Astrocyte (in vitro differentiated cells and primary cell): ENCODE measurements around the gene ZFYVE21. TPM values are rescaled to one million over a fixed set of nuclear protein-coding genes. Genes with fewer than 3 reads are reported as not detected.

Source experiments
- DNase-seq: peaks from one replicate; pipeline ENCODE4 v3.0.0-alpha.2; 2010; ENCODE audit warnings: low read depth
- FAIRE-seq: peaks from 2 replicates; lab custom pipeline; 2011; peaks lifted over from hg19 to GRCh38; lab: Jason Lieb, UNC
- H2AFZ ChIP-seq: 2 replicates; pipeline ENCODE4 v1.6.0; 2012; ENCODE audit warnings: low read depth, low read length, inconsistent platforms
- H3K27ac ChIP-seq: 2 replicates; pipeline ENCODE4 v1.5.1; 2011; ENCODE audit warnings: low read depth, low read length, inconsistent platforms
- H3K27me3 ChIP-seq: 2 replicates; pipeline ENCODE4 v1.6.0; 2011; ENCODE audit warnings: low read length, inconsistent platforms; ENCODE audit not compliant: insufficient read depth
- H3K36me3 ChIP-seq: 2 replicates; pipeline ENCODE4 v1.5.1; 2011; ENCODE audit warnings: low read length, inconsistent platforms; ENCODE audit not compliant: insufficient read depth
- H3K4me1 ChIP-seq: 2 replicates; pipeline ENCODE4 v1.5.1; 2011; ENCODE audit warnings: low read length, inconsistent platforms; ENCODE audit not compliant: insufficient read depth
- H3K4me2 ChIP-seq: 2 replicates; pipeline ENCODE4 v1.6.0; 2012; ENCODE audit warnings: low read length, inconsistent platforms
- H3K4me3 ChIP-seq: 2 replicates; pipeline ENCODE4 v1.5.1; 2011; ENCODE audit warnings: low read depth, mild to moderate bottlenecking, low read length, inconsistent platforms; ENCODE audit not compliant: insufficient read depth
- H3K79me2 ChIP-seq: 2 replicates; pipeline ENCODE4 v1.6.0; 2012; ENCODE audit warnings: mild to moderate bottlenecking, low read length, inconsistent platforms; ENCODE audit not compliant: insufficient read depth
- H3K9ac ChIP-seq: 2 replicates; pipeline ENCODE4 v1.6.0; 2012; ENCODE audit warnings: mild to moderate bottlenecking, low read length, inconsistent platforms
- H3K9me3 ChIP-seq: 2 replicates; pipeline ENCODE4 v1.5.1; 2012; ENCODE audit warnings: low read depth, mild to moderate bottlenecking, low read length, inconsistent platforms; ENCODE audit not compliant: insufficient read depth
- H4K20me1 ChIP-seq: 2 replicates; pipeline ENCODE4 v1.6.0; 2012; ENCODE audit warnings: low read length, inconsistent platforms; ENCODE audit not compliant: insufficient read depth
- H3K27ac Mint-ChIP-seq: one replicate; pipeline ENCODE4 v1.8.0; 2021; ENCODE audit warnings: mild to moderate bottlenecking, mixed read lengths; ENCODE audit not compliant: unreplicated experiment
- H3K27me3 Mint-ChIP-seq: one replicate; pipeline ENCODE4 v1.8.0; 2021; ENCODE audit warnings: low read depth, mixed read lengths; ENCODE audit not compliant: unreplicated experiment
- H3K36me3 Mint-ChIP-seq: one replicate; pipeline ENCODE4 v1.8.0; 2021; ENCODE audit warnings: low read depth, mixed read lengths; ENCODE audit not compliant: unreplicated experiment
- H3K4me1 Mint-ChIP-seq: one replicate; pipeline ENCODE4 v1.8.0; 2021; ENCODE audit warnings: low read depth, mixed read lengths; ENCODE audit not compliant: unreplicated experiment
- H3K4me3 Mint-ChIP-seq: one replicate; pipeline ENCODE4 v1.8.0; 2021; ENCODE audit warnings: mild to moderate bottlenecking, moderate library complexity, mixed read lengths; ENCODE audit not compliant: unreplicated experiment
- H3K9me3 Mint-ChIP-seq: one replicate; pipeline ENCODE4 v1.8.0; 2021; ENCODE audit warnings: mild to moderate bottlenecking, mixed read lengths; ENCODE audit not compliant: unreplicated experiment
- EZH2 ChIP-seq: IDR thresholded peaks from 2 replicates; pipeline ENCODE4 v1.6.1; 2012; ENCODE audit warnings: mild to moderate bottlenecking, low read length, inconsistent platforms; ENCODE audit not compliant: insufficient read depth
- total RNA-seq: library from RNA; stranded (reverse); gene quantifications from 2 replicates; pipeline ENCODE4 v1.2.1, GENCODE V29; 2021
- TF ChIP-seq, protein P1 (sequence below): IDR thresholded peaks from 2 replicates; pipeline ENCODE4 v1.5.1; 2011; ENCODE audit warnings: low read depth, mild to moderate bottlenecking, inconsistent platforms, low read length, moderate library complexity; ENCODE audit not compliant: insufficient read depth

Gene ZFYVE21
- total RNA-seq, 1 donor from 2014 or later = 41.7 TPM

GRCh38 chr14:103733651-103734050 is 18.0 kb downstream of the ZFYVE21 start:
- H3K27ac Mint-ChIP-seq = no peak overlapping the region
- TF ChIP-seq EZH2 = no peak
- TF ChIP-seq, protein P1, sequence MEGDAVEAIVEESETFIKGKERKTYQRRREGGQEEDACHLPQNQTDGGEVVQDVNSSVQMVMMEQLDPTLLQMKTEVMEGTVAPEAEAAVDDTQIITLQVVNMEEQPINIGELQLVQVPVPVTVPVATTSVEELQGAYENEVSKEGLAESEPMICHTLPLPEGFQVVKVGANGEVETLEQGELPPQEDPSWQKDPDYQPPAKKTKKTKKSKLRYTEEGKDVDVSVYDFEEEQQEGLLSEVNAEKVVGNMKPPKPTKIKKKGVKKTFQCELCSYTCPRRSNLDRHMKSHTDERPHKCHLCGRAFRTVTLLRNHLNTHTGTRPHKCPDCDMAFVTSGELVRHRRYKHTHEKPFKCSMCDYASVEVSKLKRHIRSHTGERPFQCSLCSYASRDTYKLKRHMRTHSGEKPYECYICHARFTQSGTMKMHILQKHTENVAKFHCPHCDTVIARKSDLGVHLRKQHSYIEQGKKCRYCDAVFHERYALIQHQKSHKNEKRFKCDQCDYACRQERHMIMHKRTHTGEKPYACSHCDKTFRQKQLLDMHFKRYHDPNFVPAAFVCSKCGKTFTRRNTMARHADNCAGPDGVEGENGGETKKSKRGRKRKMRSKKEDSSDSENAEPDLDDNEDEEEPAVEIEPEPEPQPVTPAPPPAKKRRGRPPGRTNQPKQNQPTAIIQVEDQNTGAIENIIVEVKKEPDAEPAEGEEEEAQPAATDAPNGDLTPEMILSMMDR = no peak
- Histone ChIP-seq H3K9ac (no peak overlapping the region), H3K79me2 (no peaks in the 10 kb centered on the region), H3K4me2 (no peak overlapping the region), H2AFZ (no peak overlapping the region), H3K27ac (no peak overlapping the region), H4K20me1 (peaks cover 47% of the 10 kb centered on the region), H3K9me3 (no peaks in the 10 kb centered on the region), H3K27me3 (no peaks in the 10 kb centered on the region), H3K4me1 (no peaks in the 10 kb centered on the region), H3K4me3 (no peak overlapping the region), H3K36me3 (peaks cover 16% of the 10 kb centered on the region)
- no peak overlapping the region for H3K4me3 Mint-ChIP-seq
- H3K27me3 Mint-ChIP-seq = no peaks in the 10 kb centered on the region
- peak; percentile 21 for DNase-seq
- no peaks in the 10 kb centered on the region for H3K9me3 Mint-ChIP-seq
- peaks cover 37% of the 10 kb centered on the region for H3K36me3 Mint-ChIP-seq
- H3K4me1 Mint-ChIP-seq = peaks cover 2% of the 10 kb centered on the region
- no peak for FAIRE-seq

- Histone ChIP-seq H3K4me1 (no peaks in the 10 kb centered on the region), H3K9ac (no peak overlapping the region), H2AFZ (no peak overlapping the region), H3K4me2 (no peak overlapping the region), H4K20me1 (peaks cover 40% of the 10 kb centered on the region), H3K36me3 (peaks cover 12% of the 10 kb centered on the region), H3K4me3 (no peak overlapping the region), H3K79me2 (no peaks in the 10 kb centered on the region), H3K27ac (no peak overlapping the region), H3K9me3 (no peaks in the 10 kb centered on the region), H3K27me3 (no peaks in the 10 kb centered on the region)
- FAIRE-seq (no peak), DNase-seq (no peak)
- Mint-ChIP-seq H3K4me3 (no peak overlapping the region), H3K27me3 (no peaks in the 10 kb centered on the region), H3K4me1 (no peaks in the 10 kb centered on the region), H3K27ac (no peak overlapping the region), H3K36me3 (peaks cover 32% of the 10 kb centered on the region), H3K9me3 (no peaks in the 10 kb centered on the region)
- TF ChIP-seq, protein P1 = no peak
- TF ChIP-seq EZH2 = no peak
These were observed 18.7 kb downstream of the ZFYVE21 start for GRCh38 chr14:103734081-103734888.

DNA sequence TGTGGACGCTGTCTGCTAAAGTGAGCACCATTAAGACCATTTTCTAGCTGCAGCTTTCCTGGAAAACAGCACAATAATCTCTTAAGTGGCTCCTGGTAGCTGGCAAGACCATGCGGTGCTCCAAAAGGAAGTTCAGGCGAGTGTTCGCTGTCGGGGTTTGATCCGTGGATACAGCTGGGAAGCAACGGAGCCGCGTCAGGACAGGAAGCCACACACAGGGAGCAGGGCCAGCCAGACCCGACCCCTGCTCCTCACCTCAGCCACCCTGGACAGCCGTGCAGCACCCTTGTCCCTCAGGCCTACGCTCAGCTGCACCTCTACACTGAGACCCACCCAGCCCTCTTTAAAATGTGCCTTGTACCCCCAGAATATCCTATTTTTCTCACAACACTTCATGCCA is 19.4 kb downstream of the ZFYVE21 start:
- Mint-ChIP-seq H3K9me3 (no peaks in the 10 kb centered on the region), H3K27ac (no peak overlapping the region), H3K4me3 (no peak overlapping the region), H3K36me3 (peaks cover 36% of the 10 kb centered on the region), H3K27me3 (no peaks in the 10 kb centered on the region), H3K4me1 (no peaks in the 10 kb centered on the region)
- no peak overlapping the region for H3K4me3 ChIP-seq
- no peaks in the 10 kb centered on the region for H3K9me3 ChIP-seq
- H3K36me3 ChIP-seq = peaks cover 12% of the 10 kb centered on the region
- H3K79me2 ChIP-seq = no peaks in the 10 kb centered on the region
- TF ChIP-seq, protein P1 = no peak
- no peak for TF ChIP-seq EZH2
- DNase-seq = no peak
- H3K27me3 ChIP-seq = no peaks in the 10 kb centered on the region
- H3K4me2 ChIP-seq = no peak overlapping the region
- peaks cover 33% of the 10 kb centered on the region for H4K20me1 ChIP-seq
- no peaks in the 10 kb centered on the region for H3K4me1 ChIP-seq
- no peak for FAIRE-seq
- no peak overlapping the region for H3K27ac ChIP-seq
- H3K9ac ChIP-seq = no peak overlapping the region
- no peak overlapping the region for H2AFZ ChIP-seq
